ENCODE measurements around the gene PCA3. TPM values are rescaled to one million over a fixed set of nuclear protein-coding genes. Genes with fewer than 3 reads are reported as not detected.

Gene PCA3
- total RNA-seq, 1 experiment from 2014 or later: not detected

DNA sequence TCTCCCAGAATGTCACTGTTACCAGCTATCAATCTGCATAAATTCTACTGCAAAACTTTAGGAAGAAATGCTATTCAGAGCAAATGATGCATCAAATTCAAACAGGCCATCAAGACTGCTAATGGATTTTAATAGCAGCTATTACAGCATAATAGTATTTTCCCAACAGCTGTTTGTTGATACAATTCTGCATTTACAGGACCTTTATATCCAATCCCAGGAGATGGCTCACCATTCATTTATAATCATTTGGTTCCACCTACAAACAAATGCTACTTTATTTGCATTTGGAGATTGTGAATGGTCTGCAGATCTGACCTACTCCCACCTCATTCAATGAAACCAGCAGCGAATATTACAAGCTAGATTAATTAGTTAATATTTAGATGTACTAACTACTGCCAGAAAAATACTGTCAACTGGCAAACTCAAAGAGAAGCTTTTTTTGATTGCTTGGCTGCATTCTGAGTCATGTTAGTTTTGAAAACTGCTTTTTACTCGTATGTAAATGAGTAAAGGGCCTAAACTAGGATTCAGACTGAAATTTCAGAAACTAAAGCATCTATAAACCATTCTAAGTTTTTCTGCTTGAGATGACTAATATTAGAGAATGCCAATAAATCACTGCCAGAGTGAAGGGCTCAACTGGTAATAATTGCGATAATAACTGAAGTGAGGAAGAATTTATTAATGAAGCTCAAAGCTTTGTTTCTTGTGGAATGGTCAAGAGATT, 7.1 kb upstream of the PCA3 start:
- BruUV-seq (replicated peaks): no TSS peak
- Histone ChIP-seq H3K79me2 (ENCODE audit: low read depth) (no peaks in the 10 kb centered on the region), H3K4me2 (no peak overlapping the region), H4K20me1 (ENCODE audit: insufficient read depth) (no peaks in the 10 kb centered on the region), H2AFZ (no peak overlapping the region), H3K4me3 (no peak overlapping the region), H3K36me3 (ENCODE audit: low read depth) (no peaks in the 10 kb centered on the region), H3K9me2 (ENCODE audit: insufficient read depth) (no peaks in the 10 kb centered on the region), H3K27me3 (ENCODE audit: insufficient read depth, low read depth) (peaks cover 59% of the 10 kb centered on the region), H3K27ac (no peak overlapping the region), H3K4me1 (replicated peaks; ENCODE audit: insufficient read depth) (no peaks in the 10 kb centered on the region), H3F3A (ENCODE audit: insufficient read depth, low read depth) (no peaks in the 10 kb centered on the region), H3K9me3 (ENCODE audit: insufficient read depth, low read depth) (no peaks in the 10 kb centered on the region)
- ChIA-PET POLR2A (ENCODE audit: unreplicated experiment) (no interaction called here), CTCF (no interaction called here)
- no peak for DNase-seq
- TF ChIP-seq, protein P1, sequence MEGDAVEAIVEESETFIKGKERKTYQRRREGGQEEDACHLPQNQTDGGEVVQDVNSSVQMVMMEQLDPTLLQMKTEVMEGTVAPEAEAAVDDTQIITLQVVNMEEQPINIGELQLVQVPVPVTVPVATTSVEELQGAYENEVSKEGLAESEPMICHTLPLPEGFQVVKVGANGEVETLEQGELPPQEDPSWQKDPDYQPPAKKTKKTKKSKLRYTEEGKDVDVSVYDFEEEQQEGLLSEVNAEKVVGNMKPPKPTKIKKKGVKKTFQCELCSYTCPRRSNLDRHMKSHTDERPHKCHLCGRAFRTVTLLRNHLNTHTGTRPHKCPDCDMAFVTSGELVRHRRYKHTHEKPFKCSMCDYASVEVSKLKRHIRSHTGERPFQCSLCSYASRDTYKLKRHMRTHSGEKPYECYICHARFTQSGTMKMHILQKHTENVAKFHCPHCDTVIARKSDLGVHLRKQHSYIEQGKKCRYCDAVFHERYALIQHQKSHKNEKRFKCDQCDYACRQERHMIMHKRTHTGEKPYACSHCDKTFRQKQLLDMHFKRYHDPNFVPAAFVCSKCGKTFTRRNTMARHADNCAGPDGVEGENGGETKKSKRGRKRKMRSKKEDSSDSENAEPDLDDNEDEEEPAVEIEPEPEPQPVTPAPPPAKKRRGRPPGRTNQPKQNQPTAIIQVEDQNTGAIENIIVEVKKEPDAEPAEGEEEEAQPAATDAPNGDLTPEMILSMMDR (conservative IDR thresholded peaks at IDR 0.05): no peak
- no peak for TF ChIP-seq EZH2 (IDR thresholded peaks at IDR 0.05; ENCODE audit: low read depth)
- intact Hi-C loops (cut with micrococcal nuclease; ENCODE audit: unreplicated experiment): loop anchor here (5.0 kb wide), 1 partner anchor 395 kb away; no protein-coding TSS in a partner anchor

DNA sequence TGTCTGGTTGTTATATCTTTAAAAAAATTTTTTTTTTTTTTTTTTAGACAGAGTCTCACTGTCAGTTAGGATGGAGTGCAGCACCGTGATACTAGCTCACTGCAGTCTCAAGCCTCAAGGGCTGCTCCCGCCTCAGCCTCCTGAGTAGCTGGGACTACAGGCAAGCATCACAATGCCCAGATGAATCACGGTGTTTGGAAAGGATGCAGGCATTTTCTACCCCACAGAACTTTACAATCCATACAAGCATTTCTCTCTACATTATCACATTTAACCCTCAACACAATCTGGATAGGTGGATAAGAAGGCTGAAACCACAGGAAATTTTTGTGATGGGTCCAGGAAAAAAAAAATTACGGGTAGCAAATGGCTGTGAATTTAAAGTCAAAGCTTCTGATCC, 5.8 kb upstream of the PCA3 start:
- no peak for TF ChIP-seq EZH2 (IDR thresholded peaks at IDR 0.05; ENCODE audit: low read depth)
- TF ChIP-seq, protein P1 (conservative IDR thresholded peaks at IDR 0.05): no peak
- CTCF ChIA-PET: no interaction called here
- BruUV-seq (replicated peaks): no TSS peak

DNA sequence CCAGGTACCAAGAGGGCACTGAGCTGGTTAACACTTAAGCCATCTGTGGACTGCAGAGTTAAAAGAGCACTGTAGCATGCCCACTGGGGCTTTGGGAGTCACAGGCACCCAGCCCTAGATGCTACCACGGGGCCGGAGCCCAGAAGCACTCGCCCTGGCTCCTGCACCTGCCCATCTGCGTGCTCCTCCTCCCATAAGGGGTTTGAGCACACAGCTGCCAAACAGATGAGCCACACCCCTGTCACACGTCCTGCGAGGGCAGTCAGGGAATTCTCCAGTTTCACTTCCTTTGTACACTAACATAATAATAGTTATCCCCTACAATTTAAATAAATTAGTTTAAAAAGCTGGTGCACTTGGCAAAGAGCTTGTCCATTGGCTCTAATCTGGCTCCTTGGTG, 4.5 kb upstream of the PCA3 start:
- Histone ChIP-seq H3K79me2 (ENCODE audit: low read depth) (no peaks in the 10 kb centered on the region), H3K36me3 (ENCODE audit: low read depth) (no peaks in the 10 kb centered on the region), H3K9me2 (ENCODE audit: insufficient read depth) (no peaks in the 10 kb centered on the region), H2AFZ (no peak overlapping the region), H3K4me3 (no peak overlapping the region), H4K20me1 (ENCODE audit: insufficient read depth) (no peaks in the 10 kb centered on the region), H3K4me1 (replicated peaks; ENCODE audit: insufficient read depth) (no peaks in the 10 kb centered on the region), H3K4me2 (no peak overlapping the region), H3K27me3 (ENCODE audit: insufficient read depth, low read depth) (peaks cover 65% of the 10 kb centered on the region), H3K27ac (no peak overlapping the region), H3K9me3 (ENCODE audit: insufficient read depth, low read depth) (no peaks in the 10 kb centered on the region), H3F3A (ENCODE audit: insufficient read depth, low read depth) (no peaks in the 10 kb centered on the region)
- DNase-seq: no peak
- ChIA-PET CTCF (no interaction called here), POLR2A (ENCODE audit: unreplicated experiment) (no interaction called here)
- intact Hi-C loops (cut with micrococcal nuclease; ENCODE audit: unreplicated experiment): loop anchor here (5.0 kb wide), 1 partner anchor 393 kb away; no protein-coding TSS in a partner anchor
- no TSS peak for BruUV-seq (replicated peaks)
- no peak for TF ChIP-seq EZH2 (IDR thresholded peaks at IDR 0.05; ENCODE audit: low read depth)
- TF ChIP-seq, protein P1 (conservative IDR thresholded peaks at IDR 0.05): no peak

More for the DNA sequence above, 5.8 kb upstream of the PCA3 start:
- H3K9me3 ChIP-seq (ENCODE audit: insufficient read depth, low read depth): no peaks in the 10 kb centered on the region
- peaks cover 63% of the 10 kb centered on the region for H3K27me3 ChIP-seq (ENCODE audit: insufficient read depth, low read depth)
- H2AFZ ChIP-seq: no peak overlapping the region
- no peak overlapping the region for H3K4me3 ChIP-seq
- H3K9me2 ChIP-seq (ENCODE audit: insufficient read depth): no peaks in the 10 kb centered on the region
- POLR2A ChIA-PET (ENCODE audit: unreplicated experiment): no interaction called here
- H4K20me1 ChIP-seq (ENCODE audit: insufficient read depth): no peaks in the 10 kb centered on the region
- no peaks in the 10 kb centered on the region for H3F3A ChIP-seq (ENCODE audit: insufficient read depth, low read depth)
- H3K27ac ChIP-seq: no peak overlapping the region
- H3K4me1 ChIP-seq (replicated peaks; ENCODE audit: insufficient read depth): no peaks in the 10 kb centered on the region
- DNase-seq: no peak
- H3K4me2 ChIP-seq: no peak overlapping the region
- no peaks in the 10 kb centered on the region for H3K79me2 ChIP-seq (ENCODE audit: low read depth)
- H3K36me3 ChIP-seq (ENCODE audit: low read depth): no peaks in the 10 kb centered on the region
- intact Hi-C loops (cut with micrococcal nuclease; ENCODE audit: unreplicated experiment): loop anchor here (5.0 kb wide), 1 partner anchor 394 kb away; no protein-coding TSS in a partner anchor

All from PC-9 (cell line).